Measurements from ENCODE around the gene PANK2.
"Not testable (repeated sequence)": the region's sequence is repeated elsewhere in the genome, so short reads cannot be mapped to it uniquely, and the experiment has no call there.

The PANK2 gene

GRCh38 chr20:3972161-3972560, 83.0 kb downstream of the PANK2 start:
- H3K9me3 ChIP-seq (ENCODE audit: insufficient read depth, low read length, severe bottlenecking), result no peaks in the 10 kb centered on the region
- ATAC-seq (ENCODE audit: insufficient read depth, low read depth) (no peak), DNase-seq (no peak)
- TF ChIP-seq EZH2 (IDR thresholded peaks at IDR 0.05; ENCODE audit: borderline replicate concordance, low read depth, low read length, severe bottlenecking) (no peak), CTCF (IDR thresholded peaks at IDR 0.05; ENCODE audit: borderline replicate concordance, extremely low read depth, low read length, poor library complexity, severe bottlenecking) (no peak)
- no peak overlapping the region for H2AFZ ChIP-seq (ENCODE audit: low read depth, low read length)
- no peak overlapping the region for H3K4me2 ChIP-seq (ENCODE audit: insufficient read depth, low read length)
- H3K79me2 ChIP-seq (ENCODE audit: insufficient read depth, low read length), result peaks cover 93% of the 10 kb centered on the region
- H3K4me3 ChIP-seq (ENCODE audit: low read depth in 1 of 2, low read length in 2 of 2), result no peak overlapping the region
- H3K36me3 ChIP-seq (ENCODE audit: insufficient read depth, low read length), result peaks cover 8% of the 10 kb centered on the region; the same call in 1 of the 2 replicates
- no peaks in the 10 kb centered on the region for H3K4me1 ChIP-seq (ENCODE audit: insufficient read depth, low read length)
- H3K27me3 ChIP-seq (ENCODE audit: insufficient read depth, low read length, poor library complexity), result no peaks in the 10 kb centered on the region
- no peak overlapping the region for H3K27ac ChIP-seq (ENCODE audit: low read length)
- H3K9ac ChIP-seq (ENCODE audit: low read depth, low read length), result no peak overlapping the region
- H4K20me1 ChIP-seq (ENCODE audit: insufficient read depth, low read length), result no peaks in the 10 kb centered on the region

DNA sequence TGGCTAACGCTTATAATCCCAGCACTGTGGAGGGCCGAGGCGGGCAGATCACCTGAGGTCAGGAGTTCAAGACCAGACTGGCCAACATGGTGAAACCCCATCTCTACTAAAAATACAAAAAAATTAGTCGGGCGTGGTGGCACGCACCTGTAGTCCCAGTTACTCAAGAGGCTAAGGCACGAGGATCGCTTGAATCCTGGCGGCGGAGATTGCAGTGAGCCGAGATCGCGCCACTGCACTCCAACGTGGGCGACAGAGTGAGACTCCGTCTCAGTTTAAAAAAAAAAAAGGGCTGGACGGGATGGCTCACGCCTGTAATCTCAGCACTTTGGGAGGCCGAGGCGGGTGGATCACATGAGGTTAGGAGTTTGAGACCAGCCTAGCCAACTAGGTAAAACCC, 83.4 kb downstream of the PANK2 start:
- ATAC-seq (ENCODE audit: insufficient read depth, low read depth); H3K27me3 ChIP-seq (ENCODE audit: insufficient read depth, low read length, poor library complexity); H3K4me3 ChIP-seq (ENCODE audit: low read depth in 1 of 2, low read length in 2 of 2); H3K9me3 ChIP-seq (ENCODE audit: insufficient read depth, low read length, severe bottlenecking); H3K9ac ChIP-seq (ENCODE audit: low read depth, low read length); H3K36me3 ChIP-seq (ENCODE audit: insufficient read depth, low read length); H2AFZ ChIP-seq (ENCODE audit: low read depth, low read length); H3K4me1 ChIP-seq (ENCODE audit: insufficient read depth, low read length); DNase-seq; H3K27ac ChIP-seq (ENCODE audit: low read length); H4K20me1 ChIP-seq (ENCODE audit: insufficient read depth, low read length); H3K4me2 ChIP-seq (ENCODE audit: insufficient read depth, low read length): not testable (repeated sequence)
- H3K79me2 ChIP-seq (ENCODE audit: insufficient read depth, low read length), result peaks cover 92% of the 10 kb centered on the region

DNA sequence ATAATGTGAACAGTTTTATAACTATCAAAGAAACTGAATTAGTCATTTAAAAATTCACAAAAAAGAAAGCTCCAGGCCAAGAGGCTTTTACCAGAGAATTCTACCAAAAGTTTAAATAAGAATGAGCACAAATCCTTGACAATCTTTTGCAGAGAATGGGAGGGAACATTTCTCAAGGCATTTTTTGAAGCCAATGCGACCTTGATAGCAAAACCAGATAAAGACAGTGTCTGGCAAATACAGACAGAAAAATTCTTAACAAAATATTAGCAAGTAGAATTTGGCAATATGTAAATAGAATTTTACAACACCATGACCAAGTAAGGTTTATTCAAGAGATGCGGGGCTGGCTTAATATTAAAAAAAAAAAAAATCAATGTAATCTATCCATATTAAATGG, 84.5 kb downstream of the PANK2 start:
- Histone ChIP-seq H3K36me3 (ENCODE audit: insufficient read depth, low read length) (peaks cover 8% of the 10 kb centered on the region; the same call in 1 of the 2 replicates), H3K9me3 (ENCODE audit: insufficient read depth, low read length, severe bottlenecking) (no peaks in the 10 kb centered on the region), H3K4me3 (ENCODE audit: low read depth in 1 of 2, low read length in 2 of 2) (no peak overlapping the region), H4K20me1 (ENCODE audit: insufficient read depth, low read length) (no peaks in the 10 kb centered on the region), H3K4me1 (ENCODE audit: insufficient read depth, low read length) (no peaks in the 10 kb centered on the region), H3K9ac (ENCODE audit: low read depth, low read length) (no peak overlapping the region), H3K79me2 (ENCODE audit: insufficient read depth, low read length) (peaks cover 95% of the 10 kb centered on the region), H2AFZ (ENCODE audit: low read depth, low read length) (no peak overlapping the region), H3K27me3 (ENCODE audit: insufficient read depth, low read length, poor library complexity) (no peaks in the 10 kb centered on the region), H3K4me2 (ENCODE audit: insufficient read depth, low read length) (no peak overlapping the region), H3K27ac (ENCODE audit: low read length) (no peak overlapping the region)
- no peak for DNase-seq
- no peak for TF ChIP-seq CTCF (IDR thresholded peaks at IDR 0.05; ENCODE audit: borderline replicate concordance, extremely low read depth, low read length, poor library complexity, severe bottlenecking)
- TF ChIP-seq EZH2 (IDR thresholded peaks at IDR 0.05; ENCODE audit: borderline replicate concordance, low read depth, low read length, severe bottlenecking), result no peak
- ATAC-seq (ENCODE audit: insufficient read depth, low read depth), result no peak

- TF ChIP-seq EZH2 (IDR thresholded peaks at IDR 0.05; ENCODE audit: borderline replicate concordance, low read depth, low read length, severe bottlenecking) (no peak), CTCF (IDR thresholded peaks at IDR 0.05; ENCODE audit: borderline replicate concordance, extremely low read depth, low read length, poor library complexity, severe bottlenecking) (no peak)
- H3K27me3 ChIP-seq (ENCODE audit: insufficient read depth, low read length, poor library complexity), result no peaks in the 10 kb centered on the region
- DNase-seq, result no peak
- peaks cover 8% of the 10 kb centered on the region; the same call in 1 of the 2 replicates for H3K36me3 ChIP-seq (ENCODE audit: insufficient read depth, low read length)
- no peak overlapping the region for H3K4me2 ChIP-seq (ENCODE audit: insufficient read depth, low read length)
- H3K27ac ChIP-seq (ENCODE audit: low read length), result no peak overlapping the region
- H3K9me3 ChIP-seq (ENCODE audit: insufficient read depth, low read length, severe bottlenecking), result no peaks in the 10 kb centered on the region
- no peak overlapping the region for H2AFZ ChIP-seq (ENCODE audit: low read depth, low read length)
- no peak overlapping the region for H3K4me3 ChIP-seq (ENCODE audit: low read depth in 1 of 2, low read length in 2 of 2)
- H3K9ac ChIP-seq (ENCODE audit: low read depth, low read length), result no peak overlapping the region
- peaks cover 95% of the 10 kb centered on the region for H3K79me2 ChIP-seq (ENCODE audit: insufficient read depth, low read length)
- ATAC-seq (ENCODE audit: insufficient read depth, low read depth), result no peak
- peaks cover 16% of the 10 kb centered on the region for H3K4me1 ChIP-seq (ENCODE audit: insufficient read depth, low read length)
- no peaks in the 10 kb centered on the region for H4K20me1 ChIP-seq (ENCODE audit: insufficient read depth, low read length)
These were observed 87.3 kb downstream of the PANK2 start for GRCh38 chr20:3976511-3976910.
